ENCODE measurements around the gene COIL.
"Not testable (repeated sequence)": the region's sequence is repeated elsewhere in the genome, so short reads cannot be mapped to it uniquely, and the experiment has no call there.

The COIL gene, protein sequence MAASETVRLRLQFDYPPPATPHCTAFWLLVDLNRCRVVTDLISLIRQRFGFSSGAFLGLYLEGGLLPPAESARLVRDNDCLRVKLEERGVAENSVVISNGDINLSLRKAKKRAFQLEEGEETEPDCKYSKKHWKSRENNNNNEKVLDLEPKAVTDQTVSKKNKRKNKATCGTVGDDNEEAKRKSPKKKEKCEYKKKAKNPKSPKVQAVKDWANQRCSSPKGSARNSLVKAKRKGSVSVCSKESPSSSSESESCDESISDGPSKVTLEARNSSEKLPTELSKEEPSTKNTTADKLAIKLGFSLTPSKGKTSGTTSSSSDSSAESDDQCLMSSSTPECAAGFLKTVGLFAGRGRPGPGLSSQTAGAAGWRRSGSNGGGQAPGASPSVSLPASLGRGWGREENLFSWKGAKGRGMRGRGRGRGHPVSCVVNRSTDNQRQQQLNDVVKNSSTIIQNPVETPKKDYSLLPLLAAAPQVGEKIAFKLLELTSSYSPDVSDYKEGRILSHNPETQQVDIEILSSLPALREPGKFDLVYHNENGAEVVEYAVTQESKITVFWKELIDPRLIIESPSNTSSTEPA

GRCh38 chr17:56960596-56961538 lies at the start of gene COIL:
TSS of gene COIL (minus strand) at chr17:56961050. CDS start at chr17:56961019, 31 bp downstream.
- peak; percentile 56 for DNase-seq

DNA sequence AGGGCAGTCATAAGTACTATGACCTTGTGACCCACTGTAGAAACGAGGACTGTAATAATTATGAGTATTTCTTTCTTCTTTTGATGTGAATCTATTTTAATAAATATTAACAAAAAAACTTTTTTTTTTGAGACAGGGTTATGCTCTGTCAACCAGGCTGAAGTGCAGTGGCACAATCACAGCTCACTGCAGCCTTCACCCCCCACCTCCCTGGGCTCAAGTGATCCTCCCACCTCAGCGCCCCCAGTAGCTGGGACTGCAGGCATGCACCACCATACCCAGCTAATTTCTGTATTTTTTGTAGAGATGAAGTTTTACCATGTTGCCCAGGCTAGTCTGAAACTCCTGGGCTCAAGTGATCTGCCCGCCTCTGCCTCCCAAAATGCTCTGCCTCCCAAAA lies 49.6 kb upstream of the COIL start:
- no peak for DNase-seq

DNA sequence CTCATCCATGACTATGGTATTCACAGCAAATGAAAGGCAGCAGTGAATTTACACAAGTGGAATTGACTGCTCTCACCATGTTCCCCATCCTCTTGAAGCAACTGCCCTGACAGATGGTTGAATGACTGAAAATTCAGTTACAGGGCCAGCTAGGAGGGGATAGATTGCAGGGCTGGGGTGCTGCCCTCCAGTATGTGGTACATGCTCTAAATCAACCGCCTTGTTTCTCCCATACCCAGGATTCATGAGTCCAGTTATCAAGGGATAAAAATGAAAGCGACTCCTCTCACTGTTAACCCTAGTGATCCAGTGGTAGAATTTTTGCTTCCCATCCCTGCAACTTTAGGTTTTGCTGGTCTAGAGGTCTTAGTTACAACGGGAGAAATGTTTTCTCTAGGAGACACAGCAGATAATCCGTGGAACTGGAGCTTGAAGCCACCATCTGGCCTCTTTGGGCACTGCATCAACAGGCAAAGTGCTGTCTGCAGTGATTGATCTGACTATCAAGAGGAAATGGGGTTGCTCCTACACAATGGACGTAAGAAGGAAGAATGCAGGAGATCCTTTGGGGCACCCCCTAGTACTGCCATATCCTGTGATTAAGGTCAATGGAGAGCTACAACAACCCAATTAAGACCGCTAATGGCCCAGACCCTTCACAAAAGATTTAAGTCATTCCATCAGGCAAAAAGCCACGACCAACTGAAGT lies 49.0 kb upstream of the COIL start:
- no peak for DNase-seq

GRCh38 chr17:57008958-57009357 lies 48.1 kb upstream of the COIL start:
- DNase-seq = no peak

DNA sequence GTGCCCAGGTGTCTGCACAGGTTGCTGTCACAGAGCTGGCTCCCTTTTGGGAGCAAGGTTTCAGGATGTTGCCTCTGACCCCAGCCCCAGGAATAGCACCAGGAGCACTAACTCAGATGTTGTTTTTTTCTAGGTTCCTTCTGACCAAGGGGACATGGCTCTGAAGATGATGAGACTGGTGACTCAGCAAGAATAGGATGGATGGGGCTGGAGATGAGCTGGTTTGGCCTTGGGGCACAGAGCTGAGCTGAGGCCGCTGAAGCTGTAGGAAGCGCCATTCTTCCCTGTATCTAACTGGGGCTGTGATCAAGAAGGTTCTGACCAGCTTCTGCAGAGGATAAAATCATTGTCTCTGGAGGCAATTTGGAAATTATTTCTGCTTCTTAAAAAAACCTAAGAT lies 45.2 kb upstream of the COIL start:
- no peak for DNase-seq

DNA sequence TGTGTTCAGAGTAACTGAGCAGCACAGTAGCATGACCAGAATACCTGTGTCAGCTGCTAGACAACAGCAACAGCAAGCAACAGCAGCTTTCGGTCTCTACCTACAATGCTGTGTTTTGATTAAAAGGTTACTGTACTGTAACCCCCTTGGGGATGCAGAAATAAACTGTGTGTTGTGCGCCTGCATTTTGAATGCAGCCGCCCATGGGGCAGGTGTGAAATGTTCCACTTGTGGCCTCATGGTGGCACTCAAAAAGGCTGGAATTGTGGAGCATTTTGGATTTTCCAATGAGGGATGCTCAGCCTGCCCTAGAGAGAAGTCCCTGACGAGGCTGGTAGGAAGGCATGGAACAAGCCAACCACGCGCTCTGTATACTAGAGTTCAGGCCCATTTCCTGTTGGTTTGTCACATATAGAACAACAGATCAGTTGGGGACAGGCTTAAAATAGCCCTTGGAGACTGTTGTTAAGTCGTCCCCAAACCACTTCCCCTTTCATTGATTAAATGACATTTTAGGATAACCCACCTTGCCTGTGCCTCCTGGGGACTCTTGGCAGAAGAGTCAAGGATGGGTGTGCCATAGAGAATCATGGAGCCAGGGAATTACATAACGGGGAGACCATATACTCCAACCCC lies 44.2 kb upstream of the COIL start:
- peak; percentile 86 for DNase-seq

DNA sequence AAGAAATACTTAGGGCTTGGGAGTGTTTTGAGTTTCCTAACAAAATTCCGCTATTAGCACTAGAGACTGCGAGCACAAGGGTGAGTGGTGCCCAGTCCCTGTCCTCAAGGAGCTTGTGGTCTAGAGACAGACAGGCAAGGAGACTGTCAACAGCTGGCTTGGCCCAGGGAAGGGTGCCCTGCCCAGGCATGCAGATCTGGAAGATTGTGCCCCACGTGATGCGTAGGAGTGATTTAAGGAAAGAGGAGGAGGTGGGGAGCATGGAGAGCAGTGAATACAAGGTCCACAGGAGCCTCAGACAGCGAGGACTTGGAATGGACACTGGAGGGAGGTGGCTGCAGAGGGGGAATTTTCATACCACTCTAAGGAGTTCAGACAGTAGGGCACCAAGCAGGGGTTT lies 42.1 kb upstream of the COIL start:
- no peak for DNase-seq

DNA sequence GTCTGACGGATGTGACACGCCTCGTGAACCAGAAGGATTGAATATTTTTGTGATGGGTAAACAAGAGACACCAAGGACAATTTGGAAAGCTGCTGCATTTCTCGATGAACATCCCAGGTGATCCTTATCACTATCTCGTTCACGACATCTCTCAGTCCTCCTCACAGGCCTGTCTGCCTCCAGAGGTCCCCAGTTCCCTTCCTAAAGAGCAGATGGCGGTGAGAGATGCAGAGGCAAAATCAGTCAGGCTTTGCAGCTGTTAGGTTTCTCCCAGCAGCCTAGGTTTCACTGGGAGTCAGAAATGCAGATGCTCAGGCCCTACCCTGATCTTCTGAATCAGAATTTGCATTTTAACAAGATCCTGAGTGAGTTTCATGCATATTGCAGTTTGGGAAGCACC lies 40.7 kb upstream of the COIL start:
- no peak for DNase-seq

- DNase-seq = no peak
These were observed 36.5 kb upstream of the COIL start for GRCh38 chr17:56997313-56997712.

- DNase-seq = no peak
These were observed 34.9 kb upstream of the COIL start for GRCh38 chr17:56995766-56996165.

- DNase-seq = no peak
These were observed 33.4 kb upstream of the COIL start for GRCh38 chr17:56994009-56994792.

DNA sequence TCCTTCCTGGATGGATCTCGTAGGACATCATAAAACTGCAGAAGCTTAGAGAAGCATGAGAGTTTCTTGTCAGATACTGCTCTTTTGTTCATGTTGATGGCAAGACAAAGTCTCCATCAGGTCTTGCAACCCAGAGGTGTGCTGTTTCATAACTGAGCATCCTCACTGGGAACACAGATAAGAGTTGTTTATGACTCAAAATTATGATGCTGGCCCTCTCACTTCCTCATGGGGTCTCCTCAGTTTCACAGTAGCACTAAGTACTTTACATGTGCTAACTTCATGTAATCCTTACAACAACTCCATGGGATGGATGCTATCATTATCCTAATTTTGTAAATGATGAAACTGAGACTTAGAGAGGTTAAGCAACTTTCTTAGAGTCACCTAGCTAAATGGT lies 31.5 kb upstream of the COIL start:
- DNase-seq = no peak

DNA sequence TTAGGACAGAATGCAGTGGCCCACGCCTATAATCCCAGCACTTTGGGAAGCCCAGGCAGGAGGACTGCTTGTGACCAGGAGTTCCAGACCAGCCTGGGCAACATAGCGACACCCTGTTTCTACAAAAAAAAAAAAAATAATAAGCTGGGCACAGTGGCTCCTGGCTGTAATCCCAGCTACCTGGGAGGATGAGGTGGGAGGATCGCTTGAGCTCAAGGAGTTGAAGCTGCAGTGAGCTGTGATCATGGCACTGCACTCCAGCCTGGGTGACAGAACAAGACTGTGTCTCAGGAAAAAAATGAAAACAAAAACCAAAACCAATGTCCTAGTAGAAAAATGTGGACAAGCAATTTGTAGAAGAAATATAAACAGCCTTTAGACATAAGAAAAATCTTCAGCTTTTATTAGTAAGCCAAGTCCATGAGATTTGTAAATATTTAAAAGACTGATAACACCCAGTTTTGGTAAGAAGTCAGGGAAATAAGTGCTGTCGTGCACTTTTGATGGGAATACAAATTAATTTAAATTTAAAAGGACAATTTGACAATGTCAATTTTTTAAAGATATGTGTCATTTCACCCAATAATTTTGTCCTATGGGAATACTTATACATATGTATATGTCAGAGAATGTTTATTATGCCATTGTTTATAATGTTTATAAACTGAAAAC lies 28.2 kb upstream of the COIL start:
- DNase-seq = no peak

GRCh38 chr17:56987283-56987834 lies 26.5 kb upstream of the COIL start:
- DNase-seq = no peak

- DNase-seq = peak; percentile 41
These were observed 24.7 kb upstream of the COIL start for GRCh38 chr17:56985371-56986162.

- DNase-seq = peak; percentile 71
These were observed 22.5 kb upstream of the COIL start for GRCh38 chr17:56983366-56983765.

GRCh38 chr17:56982312-56982711 lies 21.5 kb upstream of the COIL start:
- no peak for DNase-seq

DNA sequence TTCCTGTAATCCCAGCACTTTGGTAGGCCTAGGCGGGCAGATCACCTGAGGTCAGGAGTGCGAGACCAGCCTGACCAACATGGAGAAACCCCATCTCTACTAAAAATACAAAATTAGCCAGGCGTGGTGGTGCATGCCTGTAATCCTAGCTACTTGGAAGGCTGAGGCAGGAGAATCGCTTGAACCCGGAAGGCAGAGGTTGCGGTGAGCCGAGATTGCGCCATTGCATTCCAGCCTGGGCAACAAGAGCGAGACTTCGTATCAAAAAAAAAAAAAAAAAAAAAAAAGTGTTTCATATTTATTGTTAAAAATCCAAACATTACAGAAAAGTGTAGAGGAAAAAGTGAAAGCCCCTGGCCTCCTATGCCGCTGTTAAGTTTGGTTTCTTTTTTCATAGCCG lies 19.7 kb upstream of the COIL start:
- not testable (repeated sequence) for DNase-seq

DNA sequence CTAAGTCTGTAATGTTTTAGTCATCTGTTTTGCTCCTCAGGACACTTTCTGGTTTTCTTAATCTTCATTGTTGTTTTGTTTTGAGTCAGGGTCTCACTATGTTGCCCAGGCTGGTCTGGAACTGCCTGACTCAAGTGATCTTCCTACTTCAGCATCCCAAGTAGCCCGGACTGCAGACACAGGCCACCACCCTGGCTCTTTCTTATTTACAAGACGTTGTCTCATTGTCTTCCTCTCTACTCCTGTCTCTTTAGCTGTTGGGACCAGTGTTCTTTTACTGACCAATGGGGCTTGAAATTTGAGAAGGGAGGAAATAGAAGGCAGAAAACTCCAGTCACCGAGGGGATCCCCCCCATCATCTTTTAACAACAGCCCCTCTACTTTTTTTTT lies 18.2 kb upstream of the COIL start:
- DNase-seq = no peak

All from SIG-M5 (cell line).